ENCODE measurements around the gene KCNQ1.

GRCh38 chr11:2820976-2821375 lies 376.2 kb downstream of the KCNQ1 start:
- TF ChIP-seq POLR2AphosphoS5 (IDR thresholded peaks at IDR 0.05) (no peak), CTCF (IDR thresholded peaks at IDR 0.05) (no peak), EP300 (IDR thresholded peaks at IDR 0.05) (no peak)

All from sigmoid colon (tissue), 4 donors.